NCI-H1417 (cell line): Measurements from ENCODE around the gene ZNF483.
"Not testable (repeated sequence)": the region's sequence is repeated elsewhere in the genome, so short reads cannot be mapped to it uniquely, and the experiment has no call there.

ENCODE experiments used
- DNase-seq, 3 experiments: peaks; one replicate each; lab custom pipeline; 2025; lab: John Stamatoyannopoulos, UW

ZNF483 gene

GRCh38 chr9:111610149-111610548 is 85.2 kb downstream of the ZNF483 start:
- DNase-seq: no peak

GRCh38 chr9:111610845-111611244 is 85.9 kb downstream of the ZNF483 start:
- DNase-seq: no peak

- no peak for DNase-seq
These were observed 88.6 kb downstream of the ZNF483 start for GRCh38 chr9:111613436-111614040.

GRCh38 chr9:111615928-111616327 is 90.9 kb downstream of the ZNF483 start:
- DNase-seq: no peak

- DNase-seq: not testable (repeated sequence)
These were observed 92.4 kb downstream of the ZNF483 start for GRCh38 chr9:111617349-111617748.

GRCh38 chr9:111621895-111622480 is 97.0 kb downstream of the ZNF483 start:
- peak in 1 of 3 experiments; percentile 17 for DNase-seq

- no peak for DNase-seq
These were observed 97.6 kb downstream of the ZNF483 start for GRCh38 chr9:111622626-111623025.
